Umbilical cord (tissue), 2 donors: ENCODE results near the gene HNRNPAB. TPM values are rescaled to one million over a fixed set of nuclear protein-coding genes. Genes with fewer than 3 reads are reported as not detected.
"Not testable (repeated sequence)": the region's sequence is repeated elsewhere in the genome, so short reads cannot be mapped to it uniquely, and the experiment has no call there.

Experiments used
- DNase-seq: peaks from one replicate; pipeline ENCODE4 v3.0.0-alpha.2; 2015; ENCODE audit warnings: low spot score
- total RNA-seq: library from RNA; depleted of rRNA; stranded (reverse); fragments of >200 nt; gene quantifications from one replicate; pipeline ENCODE4 v1.2.3, GENCODE V29; 2014; ENCODE audit warnings: low replicate concordance; ENCODE audit not compliant: insufficient read depth

Gene HNRNPAB
- total RNA-seq, 1 donor from 2014 or later: 43.6 TPM

DNA sequence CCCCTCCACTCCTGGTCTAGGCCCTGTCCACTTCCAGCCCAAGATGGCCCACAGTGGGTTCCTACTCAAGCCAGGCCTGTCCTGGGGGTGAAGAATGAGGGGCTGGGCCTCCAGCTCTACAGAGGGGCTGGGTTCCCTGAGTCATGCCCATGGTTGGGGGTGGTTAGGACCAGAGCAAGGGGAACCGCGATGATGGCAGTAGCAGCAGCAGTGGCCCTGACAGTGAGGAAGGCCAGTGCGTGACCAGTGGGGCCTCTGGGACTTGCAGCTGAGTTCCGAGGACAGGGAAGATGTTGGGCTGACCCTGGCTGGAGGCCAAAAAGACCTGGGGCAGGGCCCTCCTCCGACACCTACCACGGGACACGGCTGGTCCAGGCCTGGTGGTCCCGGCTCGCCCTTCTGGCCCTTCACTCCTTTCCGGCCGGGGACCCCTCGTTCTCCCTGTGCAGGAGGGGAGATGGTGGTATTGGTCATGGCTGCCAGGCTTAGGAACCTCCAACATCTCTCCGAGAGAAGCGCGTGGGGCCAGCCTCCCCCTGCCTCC, 37.4 kb downstream of the HNRNPAB start:
- no peak for DNase-seq

- DNase-seq: no peak
Measured at GRCh38 chr5:178242416-178242815, 38.1 kb downstream of the HNRNPAB start.

- no peak for DNase-seq
Measured at GRCh38 chr5:178244576-178244975, 40.2 kb downstream of the HNRNPAB start.

- DNase-seq: no peak
Measured at GRCh38 chr5:178245389-178245788, 41.1 kb downstream of the HNRNPAB start.

GRCh38 chr5:178246624-178247279, 42.4 kb downstream of the HNRNPAB start:
- DNase-seq: no peak

DNA sequence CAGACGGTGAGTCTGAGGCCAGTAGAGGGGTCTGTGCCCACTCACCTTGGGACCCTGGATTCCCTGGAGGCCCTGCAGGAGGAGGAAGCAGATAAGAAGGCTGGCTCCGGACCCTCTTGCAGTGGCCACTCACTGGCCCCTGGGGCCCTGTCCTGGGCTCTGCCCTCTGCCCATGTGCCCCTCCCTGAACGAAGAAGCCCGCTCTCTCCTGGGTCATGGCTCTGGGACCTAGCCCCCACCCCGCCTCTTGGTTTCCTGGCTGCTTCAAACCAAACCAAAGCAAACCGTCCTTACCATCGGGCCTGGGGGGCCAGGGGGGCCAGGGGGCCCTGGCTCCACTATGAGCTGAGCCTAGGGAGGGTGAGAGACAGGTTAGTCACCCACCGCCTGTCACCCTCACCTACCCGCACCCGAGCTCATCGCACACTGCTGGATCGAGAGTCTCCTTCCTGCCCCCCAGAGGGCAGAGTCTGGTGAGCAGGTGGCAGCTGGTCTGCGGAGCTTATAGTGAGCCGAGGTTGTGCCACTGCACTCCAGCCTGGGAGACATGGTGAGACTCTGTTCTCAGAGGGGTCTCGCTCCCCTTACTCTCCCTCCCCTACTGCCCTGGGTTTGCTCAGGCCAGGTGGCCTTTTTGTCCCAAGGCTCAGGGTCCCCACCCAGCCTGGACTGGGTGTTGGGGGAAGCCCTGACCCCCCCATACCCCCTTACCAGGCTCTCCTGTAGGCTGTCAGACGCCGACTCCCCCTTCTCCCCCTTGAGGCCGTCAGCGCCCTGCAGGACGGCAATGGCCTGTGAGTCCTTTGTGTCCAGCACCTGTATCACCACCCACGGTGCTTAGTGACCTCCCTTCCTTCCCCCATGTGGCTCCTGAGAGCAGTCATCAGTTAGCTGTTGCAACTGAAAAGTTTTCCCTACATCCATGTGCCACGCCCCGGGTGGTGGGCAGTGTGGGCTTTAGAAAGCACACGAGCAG, 43.4 kb downstream of the HNRNPAB start:
- DNase-seq: no peak

- DNase-seq: no peak
Measured at GRCh38 chr5:178248750-178249149, 44.4 kb downstream of the HNRNPAB start.

DNA sequence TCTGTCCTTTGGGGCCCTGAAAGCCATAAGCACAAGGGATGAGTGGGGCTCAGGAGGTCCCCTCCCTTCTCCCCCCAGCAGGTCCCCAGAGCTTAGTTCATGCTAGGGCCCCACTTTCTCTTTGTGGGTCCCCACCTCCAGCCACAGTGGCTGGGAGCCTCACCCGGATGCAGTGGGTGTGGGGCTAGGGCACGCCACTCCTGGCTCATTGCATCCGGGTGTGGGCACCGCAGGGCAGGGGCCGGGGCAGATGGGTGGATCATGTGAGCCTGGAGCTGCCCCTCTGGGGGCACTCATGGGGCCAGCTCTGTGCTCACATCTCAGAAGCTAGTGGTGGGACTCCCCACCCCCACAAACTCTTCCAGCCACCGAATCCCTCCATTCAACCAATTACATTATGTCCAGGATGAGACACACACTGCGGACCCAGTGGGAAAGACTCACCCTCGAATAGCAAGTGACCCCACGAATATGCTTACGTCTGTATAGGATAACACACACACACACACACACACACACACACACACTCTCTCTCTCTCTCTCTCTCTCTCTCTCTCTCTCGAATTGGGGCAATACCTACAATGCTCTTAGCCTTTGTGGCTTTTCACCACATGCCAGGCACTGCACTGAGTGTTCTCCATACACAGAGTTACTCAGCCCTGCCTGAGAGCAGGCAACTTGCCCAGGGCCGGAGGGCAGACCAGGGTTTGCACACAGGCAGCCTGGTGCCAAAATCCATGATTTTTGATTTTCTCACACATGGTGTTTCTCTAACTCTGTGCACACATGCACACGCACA, 45.1 kb downstream of the HNRNPAB start:
- no peak for DNase-seq

GRCh38 chr5:178250263-178250662, 45.9 kb downstream of the HNRNPAB start:
- DNase-seq: no peak

DNA sequence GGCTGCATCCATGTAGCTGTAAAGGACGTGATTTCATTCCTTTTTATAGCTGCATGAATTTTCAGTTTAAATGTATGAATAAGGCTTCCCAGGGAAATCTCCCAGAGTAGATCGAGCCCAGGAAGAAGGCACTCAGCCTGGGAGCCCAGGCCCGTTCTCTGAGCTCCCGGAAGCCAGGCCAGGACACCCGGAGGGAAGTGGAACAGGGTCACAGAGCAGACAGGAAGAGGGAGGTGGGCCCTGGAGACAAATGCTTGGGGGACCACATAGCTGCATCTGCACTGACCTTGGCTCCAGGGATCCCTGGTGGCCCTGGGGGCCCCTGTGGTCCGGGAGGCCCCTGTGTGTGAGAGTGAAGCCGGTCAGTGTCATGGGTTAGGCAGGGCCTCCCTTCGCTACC, 47.9 kb downstream of the HNRNPAB start:
- no peak for DNase-seq

DNA sequence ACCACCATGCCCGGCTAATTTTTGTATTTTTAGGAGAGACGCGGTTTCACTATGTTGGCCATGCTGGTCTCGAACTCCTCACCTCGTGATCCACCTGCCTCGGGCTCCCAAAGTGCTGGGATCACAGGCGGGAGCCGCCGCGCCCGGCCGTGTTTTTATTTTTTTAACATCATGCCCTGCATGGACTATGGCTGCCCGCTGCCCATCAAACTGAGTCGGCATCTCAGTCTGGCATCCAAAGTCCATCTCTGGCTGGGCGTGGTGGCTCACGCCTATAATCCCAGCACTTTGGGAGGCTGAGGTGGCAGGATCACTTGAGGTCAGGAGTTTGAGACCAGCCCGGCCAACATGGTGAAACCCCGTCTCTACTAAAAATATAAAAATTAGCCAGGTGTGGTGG, 49.3 kb downstream of the HNRNPAB start:
- not testable (repeated sequence) for DNase-seq

GRCh38 chr5:178256746-178257145, 52.4 kb downstream of the HNRNPAB start:
- no peak for DNase-seq

GRCh38 chr5:178257650-178258049, 53.3 kb downstream of the HNRNPAB start:
- no peak for DNase-seq

DNA sequence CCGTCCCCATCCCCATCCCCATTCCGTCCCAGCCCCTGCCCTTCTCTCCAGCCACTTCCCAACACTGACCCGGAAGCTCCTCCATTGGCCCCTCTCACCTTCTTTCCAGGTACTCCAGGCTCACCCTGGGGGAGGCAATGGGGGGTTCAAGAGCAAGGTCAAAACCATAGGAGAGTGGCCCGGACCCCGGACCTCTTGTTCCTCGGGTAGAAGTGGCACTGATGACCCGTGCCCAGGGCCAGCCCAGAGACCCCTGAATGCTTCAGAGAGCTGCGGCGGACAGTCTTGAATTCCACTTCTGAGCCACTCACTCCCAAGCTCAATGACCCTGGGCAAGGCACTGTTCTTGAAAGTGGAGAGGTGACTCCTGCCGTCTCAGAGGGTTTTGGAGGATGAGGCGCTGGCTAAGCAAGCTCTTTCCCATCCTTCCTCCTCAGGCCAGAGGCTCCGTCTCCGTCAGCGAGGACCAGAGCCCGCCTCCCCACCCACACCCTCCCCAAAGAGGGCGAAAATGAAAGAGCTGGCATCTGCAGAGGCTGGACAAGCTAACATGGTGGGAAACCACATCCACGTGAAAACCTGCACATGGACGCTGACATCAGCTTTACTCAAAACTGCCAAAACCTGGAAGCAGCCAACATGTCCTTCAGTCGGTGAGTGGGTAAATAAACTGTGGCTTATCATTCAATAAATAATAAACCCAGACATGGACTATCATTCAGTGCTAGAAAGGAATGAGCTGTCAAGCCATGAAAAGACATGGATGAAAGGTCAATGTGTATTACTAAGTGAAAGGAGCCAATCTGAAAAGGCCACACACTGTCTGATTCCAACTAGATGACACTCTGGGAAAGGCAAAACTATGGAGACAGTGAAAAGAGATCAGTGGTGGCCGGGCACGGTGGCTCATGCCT, 55.5 kb downstream of the HNRNPAB start:
- no peak for DNase-seq

Other genes starting within 250 kb of the HNRNPAB start
- gene PROP1, start 208.3 kb upstream of the HNRNPAB start, total RNA-seq: not detected
- 1.7 TPM for gene N4BP3, start 91.0 kb upstream of the HNRNPAB start, total RNA-seq
- 15.6 TPM for gene RMND5B, start 73.5 kb upstream of the HNRNPAB start, total RNA-seq
- 38.8 TPM for gene NHP2, start 50.6 kb upstream of the HNRNPAB start, total RNA-seq
- 4.1 TPM for gene GMCL2, start 17.2 kb upstream of the HNRNPAB start, total RNA-seq
- 11.8 TPM for gene PHYKPL, start 28.3 kb downstream of the HNRNPAB start, total RNA-seq